ENCODE data around the gene FOSL1. TPM values are rescaled to one million over a fixed set of nuclear protein-coding genes. Genes with fewer than 3 reads are reported as not detected.

FOSL1 gene
- total and polyA plus RNA-seq, 2 experiments from 2014 or later: 14.6 to 17.1 TPM

- TF ChIP-seq CTCF (conservative IDR thresholded peaks at IDR 0.05; ENCODE audit: low read depth in 2 of 2) (no peak), NANOG (IDR thresholded peaks at IDR 0.05; ENCODE audit: borderline replicate concordance) (no peak), ETS1 (IDR thresholded peaks at IDR 0.05) (no peak), JUNB (IDR thresholded peaks at IDR 0.05; ENCODE audit: unreplicated experiment) (no peak), ZNF331 (CRISPR knock-in tag; IDR thresholded peaks at IDR 0.05; ENCODE audit: low read depth) (no peak), REST (IDR thresholded peaks at IDR 0.05; ENCODE audit: unreplicated experiment) (no peak)
These were observed 652 bp upstream of the FOSL1 start (continued) for GRCh38 chr11:65900899-65901180.

GRCh38 chr11:65899356-65900124, 648 bp downstream of the FOSL1 start:
- peak overlapping the region; percentile 85 for H3K4me2 ChIP-seq
- H3K27me3 Mint-ChIP-seq (ENCODE audit: insufficient read depth, low read depth, poor library complexity): peaks cover 54% of the 10 kb centered on the region

More at GRCh38 chr11:65899356-65900124, 648 bp downstream of the FOSL1 start:
- H3K4me1 ChIP-seq (ENCODE audit: insufficient read depth): peaks cover 8% of the 10 kb centered on the region
- H3F3A ChIP-seq (replicated peaks; ENCODE audit: low read depth): peaks cover 16% of the 10 kb centered on the region
- H3K79me2 ChIP-seq (replicated peaks; ENCODE audit: insufficient read depth): no peaks in the 10 kb centered on the region
- Mint-ChIP-seq H3K36me3 (ENCODE audit: low read depth) (peaks cover 4% of the 10 kb centered on the region; the same call in 1 of the 3 replicates), H3K9me3 (peaks cover 2% of the 10 kb centered on the region; the same call in 1 of the 3 replicates), H3K4me3 (peak overlapping the region; percentile 74), H3K4me1 (peaks cover 7% of the 10 kb centered on the region; the same call in 2 of the 3 replicates), H3K27ac (no peak overlapping the region)
- DNase-seq (ENCODE audit: low spot score) (peak; percentile 67), ATAC-seq (peak; percentile 21)
- H3K27ac ChIP-seq (ENCODE audit: low read depth): no peak overlapping the region
- no peaks in the 10 kb centered on the region for H3K9me2 ChIP-seq (ENCODE audit: insufficient read depth)
- H4K20me1 ChIP-seq (replicated peaks; ENCODE audit: insufficient read depth): no peaks in the 10 kb centered on the region
- H2AFZ ChIP-seq: peak overlapping the region; percentile 94
- peak overlapping the region; percentile 74 for H3K4me3 ChIP-seq
- H3K27me3 ChIP-seq (ENCODE audit: insufficient read depth): peaks cover 56% of the 10 kb centered on the region
- TF ChIP-seq REST (IDR thresholded peaks at IDR 0.05; ENCODE audit: unreplicated experiment) (peak; percentile 13), EZH2 (IDR thresholded peaks at IDR 0.05; ENCODE audit: low read depth, unreplicated experiment) (peak; percentile 65), ETS1 (IDR thresholded peaks at IDR 0.05) (0 out of 2 replicates have a peak, but pooled peaks have one; percentile 29), POLR2AphosphoS5 (IDR thresholded peaks at IDR 0.05; ENCODE audit: low read depth) (no peak)
- H3K36me3 ChIP-seq (ENCODE audit: insufficient read depth): no peaks in the 10 kb centered on the region

All from GM23338 (cell line).